ENCODE results near the gene LMOD2. TPM values are rescaled to one million over a fixed set of nuclear protein-coding genes. Genes with fewer than 3 reads are reported as not detected.
A peak's percentile ranks its signal among the peaks of the same experiment; 100 is the strongest.

Gene LMOD2
- total RNA-seq, 4 donors from 2014 or later: not detected

- DNase-seq: no peak
- Histone ChIP-seq H3K27me3 (no peaks in the 10 kb centered on the region), H3K27ac (no peak overlapping the region), H3K9me3 (no peaks in the 10 kb centered on the region), H3K4me3 (no peak overlapping the region), H3K4me1 (no peaks in the 10 kb centered on the region), H3K36me3 (no peaks in the 10 kb centered on the region)
- TF ChIP-seq CTCF (IDR thresholded peaks at IDR 0.05): no peak
- no peak for TF ChIP-seq POLR2A (IDR thresholded peaks at IDR 0.05)
Observed at GRCh38 chr7:123615344-123615743, 40.3 kb upstream of the LMOD2 start.

- no peaks in the 10 kb centered on the region for H3K9me3 ChIP-seq
- no peaks in the 10 kb centered on the region for H3K4me1 ChIP-seq
- TF ChIP-seq CTCF (IDR thresholded peaks at IDR 0.05) (no peak), POLR2A (IDR thresholded peaks at IDR 0.05) (no peak)
- no peaks in the 10 kb centered on the region for H3K27me3 ChIP-seq
- no peak overlapping the region for H3K4me3 ChIP-seq
- H3K36me3 ChIP-seq: no peaks in the 10 kb centered on the region
- DNase-seq: no peak
- no peak overlapping the region for H3K27ac ChIP-seq
Observed at GRCh38 chr7:123616223-123616622, 39.4 kb upstream of the LMOD2 start.

GRCh38 chr7:123621707-123622106 lies 34.0 kb upstream of the LMOD2 start:
- Histone ChIP-seq H3K9me3 (no peaks in the 10 kb centered on the region), H3K36me3 (no peaks in the 10 kb centered on the region), H3K4me1 (no peaks in the 10 kb centered on the region), H3K27ac (no peak overlapping the region), H3K4me3 (no peak overlapping the region), H3K27me3 (no peaks in the 10 kb centered on the region)
- no peak for TF ChIP-seq CTCF (IDR thresholded peaks at IDR 0.05)
- TF ChIP-seq POLR2A (IDR thresholded peaks at IDR 0.05): no peak
- DNase-seq: no peak

- Histone ChIP-seq H3K27me3 (no peaks in the 10 kb centered on the region), H3K9me3 (no peaks in the 10 kb centered on the region), H3K4me1 (no peaks in the 10 kb centered on the region), H3K27ac (no peak overlapping the region), H3K36me3 (no peaks in the 10 kb centered on the region), H3K4me3 (no peak overlapping the region)
- TF ChIP-seq CTCF (IDR thresholded peaks at IDR 0.05): no peak
- no peak for TF ChIP-seq POLR2A (IDR thresholded peaks at IDR 0.05)
- no peak for DNase-seq
Observed at GRCh38 chr7:123622660-123623386, 32.8 kb upstream of the LMOD2 start.

GRCh38 chr7:123624527-123625183 lies 31.0 kb upstream of the LMOD2 start:
- peak; percentile 55 to 83 (median 62) for DNase-seq
- Histone ChIP-seq H3K36me3 (no peaks in the 10 kb centered on the region), H3K27ac (no peak overlapping the region), H3K4me1 (no peaks in the 10 kb centered on the region), H3K4me3 (no peak overlapping the region), H3K9me3 (no peaks in the 10 kb centered on the region), H3K27me3 (no peaks in the 10 kb centered on the region)
- TF ChIP-seq CTCF (IDR thresholded peaks at IDR 0.05) (peak in 5 of 6 experiments; percentile 5 to 61 (median 52)), POLR2A (IDR thresholded peaks at IDR 0.05) (no peak)

Measured in Peyer's patch (tissue), 4 donors.